H1 (cell line): Measurements from ENCODE around the gene ITIH4. TPM values are rescaled to one million over a fixed set of nuclear protein-coding genes. Genes with fewer than 3 reads are reported as not detected.

ENCODE experiments used
- GTF2F1 ChIP-seq: IDR thresholded peaks from 2 replicates; pipeline ENCODE4 v1.6.1; 2012; ENCODE audit warnings: low read depth, low read length, improper control_type of control experiment, borderline replicate concordance
- JUND ChIP-seq: IDR thresholded peaks from 2 replicates; pipeline ENCODE4 v1.6.1; 2011; ENCODE audit warnings: mild to moderate bottlenecking, improper control_type of control experiment, low read length
- POLR2AphosphoS5 ChIP-seq: IDR thresholded peaks from 2 replicates; pipeline ENCODE4 v1.6.1; 2011; ENCODE audit warnings: low read depth, low read length
- RBBP5 ChIP-seq: IDR thresholded peaks from 2 replicates; pipeline ENCODE4 v1.7.1; 2012; ENCODE audit warnings: low read depth, mild to moderate bottlenecking, inconsistent platforms, low read length, moderate library complexity, borderline replicate concordance
- SAP30 ChIP-seq: fragments of 300-600 bp; sonication (generic); IDR thresholded peaks from 2 replicates; pipeline ENCODE4 v1.7.1; 2012; ENCODE audit warnings: low read length, moderate library complexity, mild to moderate bottlenecking, inconsistent platforms; ENCODE audit not compliant: insufficient read depth, insufficient replicate concordance
- SUZ12 ChIP-seq: fragments of 200-600 bp; sonication (generic); IDR thresholded peaks from 2 replicates; pipeline ENCODE4 v1.6.1; 2012; ENCODE audit warnings: mild to moderate bottlenecking, inconsistent platforms, low read length, moderate library complexity, mixed read lengths
- TEAD4 ChIP-seq: IDR thresholded peaks from 2 replicates; pipeline ENCODE4 v1.6.1; 2012; ENCODE audit warnings: low read depth, low read length, inconsistent platforms, mixed read lengths
- ZNF274 ChIP-seq: IDR thresholded peaks from 2 replicates; pipeline ENCODE4 v1.7.0; 2012; ENCODE audit warnings: low read length, borderline replicate concordance; ENCODE audit errors: extremely low read depth
- polyA plus RNA-seq, 7 experiments: library from polyadenylated mRNA; depleted of rRNA in 3 of 7; stranded (reverse) in 5 of 7; unstranded in 2 of 7; fragments of >200 nt in 5 of 7; fragments of 200-250 nt in 2 of 7; gene quantifications; 1 replicate in 5 of 7; 2 replicates in 1 of 7; 4 replicates in 1 of 7; pipeline versions ENCODE4 v1.2.1 to v1.2.3, GENCODE V29; 2011 to 2013; ENCODE audit warnings: missing spikeins in 2 of 7, mixed read lengths in 2 of 7
- total RNA-seq: library from RNA; stranded (reverse); fragmentation: NEBNext Ultra II Directional; extraction: Animal tissue kit (Norgen Biotek cat#: 25700); gene quantifications from 2 replicates; pipeline ENCODE4 v1.2.1, GENCODE V29; 2021
- TF ChIP-seq, protein P1 (sequence below): fragments of 300-600 bp; sonication (generic); IDR thresholded peaks from 2 replicates; pipeline ENCODE4 v1.7.1; 2012; ENCODE audit warnings: low read length, moderate library complexity, mild to moderate bottlenecking, inconsistent platforms; ENCODE audit not compliant: insufficient replicate concordance

The ITIH4 gene
- total and polyA plus RNA-seq, 2 of the 8 experiments (the other 6 are each of a cell fraction or from before 2014, with no cell fraction given): 3.4 to 3.7 TPM

DNA sequence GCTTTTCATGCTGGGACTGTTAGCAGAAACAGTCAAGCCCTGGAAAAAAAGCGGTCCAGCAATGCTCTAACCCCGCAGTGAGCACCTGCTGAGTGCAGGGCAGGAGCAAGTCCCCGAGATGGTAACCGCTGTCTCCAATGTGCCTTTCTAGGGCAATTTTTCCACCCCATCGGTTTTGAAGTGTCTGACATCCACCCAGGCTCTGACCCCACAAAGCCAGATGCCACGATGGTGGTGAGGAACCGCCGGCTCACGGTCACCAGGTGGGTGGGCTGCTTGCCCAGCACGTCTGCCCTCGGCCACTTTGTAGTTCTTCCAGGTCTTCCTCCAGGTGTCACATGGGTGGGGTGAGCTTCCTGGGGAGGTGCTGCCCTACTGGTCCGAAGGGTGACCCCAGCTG is 39.1 kb downstream of the ITIH4 start (continued):
- TF ChIP-seq, protein P1, sequence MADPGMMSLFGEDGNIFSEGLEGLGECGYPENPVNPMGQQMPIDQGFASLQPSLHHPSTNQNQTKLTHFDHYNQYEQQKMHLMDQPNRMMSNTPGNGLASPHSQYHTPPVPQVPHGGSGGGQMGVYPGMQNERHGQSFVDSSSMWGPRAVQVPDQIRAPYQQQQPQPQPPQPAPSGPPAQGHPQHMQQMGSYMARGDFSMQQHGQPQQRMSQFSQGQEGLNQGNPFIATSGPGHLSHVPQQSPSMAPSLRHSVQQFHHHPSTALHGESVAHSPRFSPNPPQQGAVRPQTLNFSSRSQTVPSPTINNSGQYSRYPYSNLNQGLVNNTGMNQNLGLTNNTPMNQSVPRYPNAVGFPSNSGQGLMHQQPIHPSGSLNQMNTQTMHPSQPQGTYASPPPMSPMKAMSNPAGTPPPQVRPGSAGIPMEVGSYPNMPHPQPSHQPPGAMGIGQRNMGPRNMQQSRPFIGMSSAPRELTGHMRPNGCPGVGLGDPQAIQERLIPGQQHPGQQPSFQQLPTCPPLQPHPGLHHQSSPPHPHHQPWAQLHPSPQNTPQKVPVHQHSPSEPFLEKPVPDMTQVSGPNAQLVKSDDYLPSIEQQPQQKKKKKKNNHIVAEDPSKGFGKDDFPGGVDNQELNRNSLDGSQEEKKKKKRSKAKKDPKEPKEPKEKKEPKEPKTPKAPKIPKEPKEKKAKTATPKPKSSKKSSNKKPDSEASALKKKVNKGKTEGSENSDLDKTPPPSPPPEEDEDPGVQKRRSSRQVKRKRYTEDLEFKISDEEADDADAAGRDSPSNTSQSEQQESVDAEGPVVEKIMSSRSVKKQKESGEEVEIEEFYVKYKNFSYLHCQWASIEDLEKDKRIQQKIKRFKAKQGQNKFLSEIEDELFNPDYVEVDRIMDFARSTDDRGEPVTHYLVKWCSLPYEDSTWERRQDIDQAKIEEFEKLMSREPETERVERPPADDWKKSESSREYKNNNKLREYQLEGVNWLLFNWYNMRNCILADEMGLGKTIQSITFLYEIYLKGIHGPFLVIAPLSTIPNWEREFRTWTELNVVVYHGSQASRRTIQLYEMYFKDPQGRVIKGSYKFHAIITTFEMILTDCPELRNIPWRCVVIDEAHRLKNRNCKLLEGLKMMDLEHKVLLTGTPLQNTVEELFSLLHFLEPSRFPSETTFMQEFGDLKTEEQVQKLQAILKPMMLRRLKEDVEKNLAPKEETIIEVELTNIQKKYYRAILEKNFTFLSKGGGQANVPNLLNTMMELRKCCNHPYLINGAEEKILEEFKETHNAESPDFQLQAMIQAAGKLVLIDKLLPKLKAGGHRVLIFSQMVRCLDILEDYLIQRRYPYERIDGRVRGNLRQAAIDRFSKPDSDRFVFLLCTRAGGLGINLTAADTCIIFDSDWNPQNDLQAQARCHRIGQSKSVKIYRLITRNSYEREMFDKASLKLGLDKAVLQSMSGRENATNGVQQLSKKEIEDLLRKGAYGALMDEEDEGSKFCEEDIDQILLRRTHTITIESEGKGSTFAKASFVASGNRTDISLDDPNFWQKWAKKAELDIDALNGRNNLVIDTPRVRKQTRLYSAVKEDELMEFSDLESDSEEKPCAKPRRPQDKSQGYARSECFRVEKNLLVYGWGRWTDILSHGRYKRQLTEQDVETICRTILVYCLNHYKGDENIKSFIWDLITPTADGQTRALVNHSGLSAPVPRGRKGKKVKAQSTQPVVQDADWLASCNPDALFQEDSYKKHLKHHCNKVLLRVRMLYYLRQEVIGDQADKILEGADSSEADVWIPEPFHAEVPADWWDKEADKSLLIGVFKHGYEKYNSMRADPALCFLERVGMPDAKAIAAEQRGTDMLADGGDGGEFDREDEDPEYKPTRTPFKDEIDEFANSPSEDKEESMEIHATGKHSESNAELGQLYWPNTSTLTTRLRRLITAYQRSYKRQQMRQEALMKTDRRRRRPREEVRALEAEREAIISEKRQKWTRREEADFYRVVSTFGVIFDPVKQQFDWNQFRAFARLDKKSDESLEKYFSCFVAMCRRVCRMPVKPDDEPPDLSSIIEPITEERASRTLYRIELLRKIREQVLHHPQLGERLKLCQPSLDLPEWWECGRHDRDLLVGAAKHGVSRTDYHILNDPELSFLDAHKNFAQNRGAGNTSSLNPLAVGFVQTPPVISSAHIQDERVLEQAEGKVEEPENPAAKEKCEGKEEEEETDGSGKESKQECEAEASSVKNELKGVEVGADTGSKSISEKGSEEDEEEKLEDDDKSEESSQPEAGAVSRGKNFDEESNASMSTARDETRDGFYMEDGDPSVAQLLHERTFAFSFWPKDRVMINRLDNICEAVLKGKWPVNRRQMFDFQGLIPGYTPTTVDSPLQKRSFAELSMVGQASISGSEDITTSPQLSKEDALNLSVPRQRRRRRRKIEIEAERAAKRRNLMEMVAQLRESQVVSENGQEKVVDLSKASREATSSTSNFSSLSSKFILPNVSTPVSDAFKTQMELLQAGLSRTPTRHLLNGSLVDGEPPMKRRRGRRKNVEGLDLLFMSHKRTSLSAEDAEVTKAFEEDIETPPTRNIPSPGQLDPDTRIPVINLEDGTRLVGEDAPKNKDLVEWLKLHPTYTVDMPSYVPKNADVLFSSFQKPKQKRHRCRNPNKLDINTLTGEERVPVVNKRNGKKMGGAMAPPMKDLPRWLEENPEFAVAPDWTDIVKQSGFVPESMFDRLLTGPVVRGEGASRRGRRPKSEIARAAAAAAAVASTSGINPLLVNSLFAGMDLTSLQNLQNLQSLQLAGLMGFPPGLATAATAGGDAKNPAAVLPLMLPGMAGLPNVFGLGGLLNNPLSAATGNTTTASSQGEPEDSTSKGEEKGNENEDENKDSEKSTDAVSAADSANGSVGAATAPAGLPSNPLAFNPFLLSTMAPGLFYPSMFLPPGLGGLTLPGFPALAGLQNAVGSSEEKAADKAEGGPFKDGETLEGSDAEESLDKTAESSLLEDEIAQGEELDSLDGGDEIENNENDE: no peak
- no peak for TF ChIP-seq ZNF274
- TF ChIP-seq POLR2AphosphoS5: no peak
- TF ChIP-seq TEAD4: no peak
- TF ChIP-seq SUZ12: no peak
- TF ChIP-seq GTF2F1: no peak
- TF ChIP-seq JUND: no peak
- TF ChIP-seq RBBP5: no peak
- TF ChIP-seq SAP30: no peak
